ENCODE data around the gene PEX7.

Gene PEX7

DNA sequence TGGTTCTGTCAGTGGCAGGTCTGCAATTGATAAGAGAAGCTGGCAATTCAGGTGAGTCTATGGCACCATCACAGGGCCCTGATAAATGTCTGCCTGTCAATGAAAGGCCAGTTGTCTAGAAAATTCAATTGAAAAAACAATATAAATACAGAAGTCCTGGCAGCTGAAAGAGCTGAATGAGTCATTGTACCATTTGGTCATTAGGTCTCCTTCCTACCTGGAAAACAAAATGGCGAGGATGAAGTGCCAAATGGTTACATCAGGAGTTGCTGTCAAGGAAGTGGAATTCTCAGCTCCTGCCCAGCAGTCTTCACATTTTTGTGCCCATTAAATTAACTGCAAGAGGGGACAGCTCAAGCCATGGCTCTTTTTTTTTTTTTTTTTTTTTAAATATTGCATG, 37.7 kb downstream of the PEX7 start:
- H3K4me1 ChIP-seq (ENCODE audit: control insufficient read depth, low read depth, low read length) = no peaks in the 10 kb centered on the region
- no peak overlapping the region for H3K56ac ChIP-seq (ENCODE audit: low read length)
- no peak overlapping the region for H3K4me2 ChIP-seq (ENCODE audit: low read length)
- no peak overlapping the region for H3K4me3 ChIP-seq (ENCODE audit: low read length)
- H3K4ac ChIP-seq (ENCODE audit: low read depth, low read length) = no peak overlapping the region
- H3K18ac ChIP-seq (ENCODE audit: low read length) = no peak overlapping the region
- H2AK5ac ChIP-seq (ENCODE audit: low read length) = no peak overlapping the region
- H3K23ac ChIP-seq (ENCODE audit: low read length) = no peak overlapping the region
- no peaks in the 10 kb centered on the region for H3K36me3 ChIP-seq (ENCODE audit: control insufficient read depth, insufficient read depth, low read length)
- H3K79me1 ChIP-seq (ENCODE audit: low read length) = no peaks in the 10 kb centered on the region
- H3K27ac ChIP-seq (ENCODE audit: low read depth, low read length) = no peak overlapping the region
- H3K9ac ChIP-seq (ENCODE audit: low read length) = no peak overlapping the region
- H2BK120ac ChIP-seq (ENCODE audit: low read depth, low read length) = no peak overlapping the region
- H2BK15ac ChIP-seq (replicated peaks; ENCODE audit: low read depth) = no peak overlapping the region
- H4K5ac ChIP-seq (ENCODE audit: low read length) = no peak overlapping the region
- no peak overlapping the region for H4K8ac ChIP-seq (ENCODE audit: low read depth, low read length)
- no peaks in the 10 kb centered on the region for H3K79me2 ChIP-seq (ENCODE audit: control insufficient read depth, insufficient read depth, low read length)
- no peaks in the 10 kb centered on the region for H3K27me3 ChIP-seq (ENCODE audit: insufficient read depth, low read length, poor library complexity)
- DNase-seq = no peak
- H2BK5ac ChIP-seq (ENCODE audit: low read length) = no peak overlapping the region
- no CpG with 5 or more reads among the region's 1 CpG for WGBS (ENCODE audit: extremely low coverage, insufficient coverage, low lambda C conversion rate)

DNA sequence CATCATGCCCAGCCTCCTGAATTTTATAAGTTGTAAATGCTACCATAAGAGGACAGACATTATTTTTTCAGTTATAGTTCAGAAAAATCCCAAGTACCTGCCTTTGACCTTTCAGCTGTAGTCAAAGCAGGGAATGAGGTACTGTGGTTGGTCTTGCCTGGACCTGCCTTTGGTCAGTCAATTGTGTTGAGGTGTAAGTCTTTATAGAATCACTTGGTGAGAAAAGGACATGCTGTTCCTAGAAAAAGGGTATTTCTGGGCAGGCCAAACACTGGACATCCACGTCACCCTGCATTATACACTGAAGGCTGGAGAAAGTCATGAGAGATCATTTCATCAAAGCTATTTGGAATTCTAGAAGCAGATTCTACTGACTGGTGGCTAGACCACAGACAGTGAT, 40.3 kb downstream of the PEX7 start:
- Histone ChIP-seq H3K4ac (ENCODE audit: low read depth, low read length) (no peak overlapping the region), H3K18ac (ENCODE audit: low read length) (no peak overlapping the region), H2BK120ac (ENCODE audit: low read depth, low read length) (no peak overlapping the region), H3K23ac (ENCODE audit: low read length) (no peak overlapping the region), H3K36me3 (ENCODE audit: control insufficient read depth, insufficient read depth, low read length) (no peaks in the 10 kb centered on the region), H2AK5ac (ENCODE audit: low read length) (no peak overlapping the region), H2BK5ac (ENCODE audit: low read length) (no peak overlapping the region), H4K5ac (ENCODE audit: low read length) (no peak overlapping the region), H3K56ac (ENCODE audit: low read length) (no peak overlapping the region), H4K8ac (ENCODE audit: low read depth, low read length) (no peak overlapping the region), H3K27ac (ENCODE audit: low read depth, low read length) (no peak overlapping the region), H3K79me1 (ENCODE audit: low read length) (no peaks in the 10 kb centered on the region), H3K4me1 (ENCODE audit: control insufficient read depth, low read depth, low read length) (no peaks in the 10 kb centered on the region), H3K79me2 (ENCODE audit: control insufficient read depth, insufficient read depth, low read length) (no peaks in the 10 kb centered on the region), H3K9ac (ENCODE audit: low read length) (no peak overlapping the region), H3K4me2 (ENCODE audit: low read length) (no peak overlapping the region), H3K4me3 (ENCODE audit: low read length) (no peak overlapping the region), H3K27me3 (ENCODE audit: insufficient read depth, low read length, poor library complexity) (no peaks in the 10 kb centered on the region), H2BK15ac (replicated peaks; ENCODE audit: low read depth) (no peak overlapping the region)
- WGBS (ENCODE audit: extremely low coverage, insufficient coverage, low lambda C conversion rate) = no CpG with 5 or more reads among the region's 1 CpG
- DNase-seq = no peak

DNA sequence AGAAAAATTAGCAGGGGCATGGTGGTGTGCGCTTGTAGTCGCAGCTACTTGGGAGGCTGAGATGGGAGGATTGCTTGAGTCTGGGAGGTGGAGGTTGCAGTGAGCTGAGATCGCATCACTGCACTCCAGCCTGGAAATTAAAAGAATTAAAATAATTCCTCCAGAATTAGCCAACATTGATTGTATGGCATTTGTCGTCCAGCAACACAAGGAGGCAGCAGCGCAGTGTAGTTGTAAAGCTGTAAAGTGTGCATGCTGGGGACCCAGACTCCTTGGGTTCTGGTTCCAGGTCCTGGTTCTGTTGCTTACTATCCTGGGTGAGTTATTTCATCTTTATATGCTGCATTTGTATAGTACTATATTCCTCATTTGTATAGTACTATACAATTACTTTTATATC, 41.4 kb downstream of the PEX7 start:
- WGBS (ENCODE audit: extremely low coverage, insufficient coverage, low lambda C conversion rate) = no CpG with 5 or more reads among the region's 5 CpGs
- H3K9ac ChIP-seq (ENCODE audit: low read length) = no peak overlapping the region

DNA sequence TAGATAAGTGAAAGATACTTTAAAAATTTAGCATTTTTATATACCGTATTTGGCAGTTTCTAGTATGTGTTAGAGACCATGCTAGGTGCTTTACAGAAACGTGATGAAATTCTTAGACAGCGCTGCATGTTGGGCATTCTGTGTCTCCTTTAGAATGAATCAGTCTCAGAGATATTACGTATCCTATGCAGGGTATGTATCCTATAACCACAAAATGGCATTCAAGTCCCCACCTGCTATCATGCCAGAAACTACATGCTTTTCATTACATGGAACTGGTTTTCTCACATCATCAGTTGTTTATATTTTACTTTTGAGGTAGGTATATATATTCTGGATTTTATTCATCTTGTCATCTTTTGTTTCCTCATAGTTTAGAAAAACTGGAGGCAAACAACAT, 42.3 kb downstream of the PEX7 start:
- no peak overlapping the region for H2AK5ac ChIP-seq (ENCODE audit: low read length)
- no peak overlapping the region for H3K4me2 ChIP-seq (ENCODE audit: low read length)
- H3K27ac ChIP-seq (ENCODE audit: low read depth, low read length) = no peak overlapping the region
- H2BK120ac ChIP-seq (ENCODE audit: low read depth, low read length) = no peak overlapping the region
- H3K27me3 ChIP-seq (ENCODE audit: insufficient read depth, low read length, poor library complexity) = no peaks in the 10 kb centered on the region
- no peak overlapping the region for H4K8ac ChIP-seq (ENCODE audit: low read depth, low read length)
- no peak overlapping the region for H2BK5ac ChIP-seq (ENCODE audit: low read length)
- no peak overlapping the region for H3K23ac ChIP-seq (ENCODE audit: low read length)
- H3K4me1 ChIP-seq (ENCODE audit: control insufficient read depth, low read depth, low read length) = no peaks in the 10 kb centered on the region
- no peak overlapping the region for H3K4me3 ChIP-seq (ENCODE audit: low read length)
- no peak overlapping the region for H3K4ac ChIP-seq (ENCODE audit: low read depth, low read length)
- WGBS (ENCODE audit: extremely low coverage, insufficient coverage, low lambda C conversion rate) = 100% methylated on average over 1 of the region's 4 CpGs
- no peak overlapping the region for H3K9ac ChIP-seq (ENCODE audit: low read length)
- no peaks in the 10 kb centered on the region for H3K79me1 ChIP-seq (ENCODE audit: low read length)
- DNase-seq = no peak
- no peak overlapping the region for H4K5ac ChIP-seq (ENCODE audit: low read length)
- no peaks in the 10 kb centered on the region for H3K79me2 ChIP-seq (ENCODE audit: control insufficient read depth, insufficient read depth, low read length)
- no peak overlapping the region for H3K18ac ChIP-seq (ENCODE audit: low read length)
- no peak overlapping the region for H2BK15ac ChIP-seq (replicated peaks; ENCODE audit: low read depth)
- H3K56ac ChIP-seq (ENCODE audit: low read length) = no peak overlapping the region
- no peaks in the 10 kb centered on the region for H3K36me3 ChIP-seq (ENCODE audit: control insufficient read depth, insufficient read depth, low read length)

More for the DNA sequence above, 41.4 kb downstream of the PEX7 start:
- H3K18ac ChIP-seq (ENCODE audit: low read length) = no peak overlapping the region
- H3K4ac ChIP-seq (ENCODE audit: low read depth, low read length) = no peak overlapping the region
- H3K79me2 ChIP-seq (ENCODE audit: control insufficient read depth, insufficient read depth, low read length) = no peaks in the 10 kb centered on the region
- H4K5ac ChIP-seq (ENCODE audit: low read length) = no peak overlapping the region
- H3K56ac ChIP-seq (ENCODE audit: low read length) = no peak overlapping the region
- H3K36me3 ChIP-seq (ENCODE audit: control insufficient read depth, insufficient read depth, low read length) = no peaks in the 10 kb centered on the region
- no peaks in the 10 kb centered on the region for H3K4me1 ChIP-seq (ENCODE audit: control insufficient read depth, low read depth, low read length)
- H2BK5ac ChIP-seq (ENCODE audit: low read length) = no peak overlapping the region
- H3K27ac ChIP-seq (ENCODE audit: low read depth, low read length) = no peak overlapping the region
- no peaks in the 10 kb centered on the region for H3K27me3 ChIP-seq (ENCODE audit: insufficient read depth, low read length, poor library complexity)
- no peaks in the 10 kb centered on the region for H3K79me1 ChIP-seq (ENCODE audit: low read length)
- H3K4me3 ChIP-seq (ENCODE audit: low read length) = no peak overlapping the region
- no peak overlapping the region for H2AK5ac ChIP-seq (ENCODE audit: low read length)
- no peak overlapping the region for H2BK120ac ChIP-seq (ENCODE audit: low read depth, low read length)
- H3K23ac ChIP-seq (ENCODE audit: low read length) = no peak overlapping the region
- H3K4me2 ChIP-seq (ENCODE audit: low read length) = no peak overlapping the region
- no peak overlapping the region for H2BK15ac ChIP-seq (replicated peaks; ENCODE audit: low read depth)
- no peak for DNase-seq
- no peak overlapping the region for H4K8ac ChIP-seq (ENCODE audit: low read depth, low read length)

DNA sequence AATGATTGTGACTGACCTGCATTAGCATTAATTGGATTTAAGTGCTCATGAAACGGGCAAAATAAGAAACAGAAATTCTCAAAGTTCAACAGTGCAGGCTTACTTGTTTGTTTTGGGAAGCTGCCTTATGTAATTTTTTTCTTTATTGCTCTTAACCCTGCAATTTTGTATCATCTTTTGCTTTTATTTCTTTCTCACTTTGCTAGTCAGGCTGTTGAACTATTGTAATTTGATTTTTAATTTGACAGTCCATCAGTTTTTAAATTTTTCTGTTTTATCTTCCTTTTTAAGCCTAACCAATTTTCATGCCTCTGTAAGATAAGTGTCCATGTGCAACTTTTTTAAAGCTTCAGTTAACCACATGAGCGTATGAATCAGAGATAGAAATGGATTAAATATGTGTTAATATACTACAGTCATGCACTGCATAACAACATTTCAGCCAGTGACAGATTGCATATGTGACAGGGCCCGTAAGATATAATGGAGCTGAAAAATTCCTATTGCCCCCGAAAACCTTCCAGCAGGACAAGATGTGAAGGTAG, 44.6 kb downstream of the PEX7 start:
- no peak for DNase-seq
- Histone ChIP-seq H3K56ac (ENCODE audit: low read length) (no peak overlapping the region), H3K23ac (ENCODE audit: low read length) (no peak overlapping the region), H3K36me3 (ENCODE audit: control insufficient read depth, insufficient read depth, low read length) (no peaks in the 10 kb centered on the region), H3K79me1 (ENCODE audit: low read length) (no peaks in the 10 kb centered on the region), H4K5ac (ENCODE audit: low read length) (no peak overlapping the region), H2BK120ac (ENCODE audit: low read depth, low read length) (no peak overlapping the region), H3K4me2 (ENCODE audit: low read length) (no peak overlapping the region), H3K27ac (ENCODE audit: low read depth, low read length) (no peak overlapping the region), H4K8ac (ENCODE audit: low read depth, low read length) (no peak overlapping the region), H3K4me3 (ENCODE audit: low read length) (no peak overlapping the region), H2AK5ac (ENCODE audit: low read length) (no peak overlapping the region), H2BK15ac (replicated peaks; ENCODE audit: low read depth) (no peak overlapping the region), H3K4me1 (ENCODE audit: control insufficient read depth, low read depth, low read length) (no peaks in the 10 kb centered on the region), H3K9ac (ENCODE audit: low read length) (no peak overlapping the region), H3K27me3 (ENCODE audit: insufficient read depth, low read length, poor library complexity) (no peaks in the 10 kb centered on the region), H3K4ac (ENCODE audit: low read depth, low read length) (no peak overlapping the region), H2BK5ac (ENCODE audit: low read length) (no peak overlapping the region), H3K79me2 (ENCODE audit: control insufficient read depth, insufficient read depth, low read length) (no peaks in the 10 kb centered on the region), H3K18ac (ENCODE audit: low read length) (no peak overlapping the region)
- no CpG with 5 or more reads among the region's 4 CpGs for WGBS (ENCODE audit: extremely low coverage, insufficient coverage, low lambda C conversion rate)

DNA sequence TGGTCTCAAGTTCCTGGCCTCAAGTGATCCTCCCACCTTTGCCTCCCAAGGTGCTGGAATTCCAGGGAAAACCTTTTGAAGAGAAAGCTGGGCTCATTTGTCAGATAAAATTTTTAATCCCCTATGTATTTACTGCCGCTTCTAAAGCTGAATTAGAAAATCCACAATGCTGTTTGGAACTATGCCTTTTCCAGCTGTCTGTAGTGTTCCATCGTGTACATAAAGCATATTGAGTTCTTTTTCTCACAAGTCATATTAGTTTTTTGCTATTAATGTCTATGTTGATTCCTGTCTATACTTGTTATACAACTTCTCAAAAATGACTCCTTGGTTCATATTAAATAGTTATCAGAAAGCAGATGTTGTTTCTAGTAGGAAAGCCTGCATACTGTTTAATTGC, 47.1 kb downstream of the PEX7 start:
- no peak overlapping the region for H3K18ac ChIP-seq (ENCODE audit: low read length)
- H3K23ac ChIP-seq (ENCODE audit: low read length) = no peak overlapping the region
- H3K27me3 ChIP-seq (ENCODE audit: insufficient read depth, low read length, poor library complexity) = no peaks in the 10 kb centered on the region
- no peak overlapping the region for H3K56ac ChIP-seq (ENCODE audit: low read length)
- H3K4me3 ChIP-seq (ENCODE audit: low read length) = no peak overlapping the region
- no peak overlapping the region for H2BK5ac ChIP-seq (ENCODE audit: low read length)
- H3K79me2 ChIP-seq (ENCODE audit: control insufficient read depth, insufficient read depth, low read length) = no peaks in the 10 kb centered on the region
- no peak overlapping the region for H2AK5ac ChIP-seq (ENCODE audit: low read length)
- WGBS (ENCODE audit: extremely low coverage, insufficient coverage, low lambda C conversion rate) = no CpG with 5 or more reads among the region's 2 CpGs
- H2BK120ac ChIP-seq (ENCODE audit: low read depth, low read length) = no peak overlapping the region
- no peak overlapping the region for H3K4me2 ChIP-seq (ENCODE audit: low read length)
- no peak overlapping the region for H3K4ac ChIP-seq (ENCODE audit: low read depth, low read length)
- H3K27ac ChIP-seq (ENCODE audit: low read depth, low read length) = no peak overlapping the region
- no peak overlapping the region for H4K5ac ChIP-seq (ENCODE audit: low read length)
- no peak overlapping the region for H2BK15ac ChIP-seq (replicated peaks; ENCODE audit: low read depth)
- H3K9ac ChIP-seq (ENCODE audit: low read length) = no peak overlapping the region
- H4K8ac ChIP-seq (ENCODE audit: low read depth, low read length) = no peak overlapping the region
- H3K4me1 ChIP-seq (ENCODE audit: control insufficient read depth, low read depth, low read length) = no peaks in the 10 kb centered on the region
- H3K79me1 ChIP-seq (ENCODE audit: low read length) = no peaks in the 10 kb centered on the region
- H3K36me3 ChIP-seq (ENCODE audit: control insufficient read depth, insufficient read depth, low read length) = no peaks in the 10 kb centered on the region
- DNase-seq = no peak

Measured in mesendoderm (in vitro differentiated cells).